Fibroblast of pulmonary artery (primary cell): ENCODE results near the gene LY6G6C.
A peak's percentile ranks its signal among the peaks of the same experiment; 100 is the strongest.

Source experiments
- DNase-seq: peaks from one replicate; pipeline ENCODE4 v3.0.0-alpha.2; 2010; ENCODE audit warnings: low read depth
- H3K4me3 ChIP-seq: replicated peaks from 2 replicates; pipeline ENCODE4 v1.5.1; 2011; ENCODE audit warnings: low read depth, mild to moderate bottlenecking, control low read depth, low read length, moderate library complexity
- TF ChIP-seq, protein P1 (sequence below): IDR thresholded peaks from 2 replicates; pipeline ENCODE4 v1.5.1; 2011; ENCODE audit warnings: mild to moderate bottlenecking, control low read depth, low read length, inconsistent platforms; ENCODE audit errors: missing control alignments

LY6G6C gene

DNA sequence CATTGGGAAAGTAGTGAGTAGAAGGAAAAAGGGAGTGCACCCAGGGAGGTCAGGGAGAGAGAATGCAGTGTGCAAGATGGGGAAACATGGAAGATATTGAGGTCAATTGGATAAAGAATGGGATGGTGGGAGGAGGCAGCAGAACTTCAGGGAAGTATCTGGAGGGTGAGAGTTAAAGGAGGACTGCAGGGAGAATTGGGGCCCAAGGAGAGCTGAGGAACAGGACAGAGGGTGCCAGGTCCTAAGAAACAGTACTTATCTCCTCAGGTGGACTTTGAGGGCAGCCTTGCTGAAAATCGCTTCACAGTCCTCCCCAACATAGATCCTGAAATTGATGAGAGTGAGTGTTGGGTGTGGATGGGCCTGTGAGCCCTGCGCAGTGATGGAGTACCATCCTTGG, 36.7 kb upstream of the LY6G6C start:
- no peak overlapping the region for H3K4me3 ChIP-seq
- DNase-seq: no peak
- TF ChIP-seq, protein P1, sequence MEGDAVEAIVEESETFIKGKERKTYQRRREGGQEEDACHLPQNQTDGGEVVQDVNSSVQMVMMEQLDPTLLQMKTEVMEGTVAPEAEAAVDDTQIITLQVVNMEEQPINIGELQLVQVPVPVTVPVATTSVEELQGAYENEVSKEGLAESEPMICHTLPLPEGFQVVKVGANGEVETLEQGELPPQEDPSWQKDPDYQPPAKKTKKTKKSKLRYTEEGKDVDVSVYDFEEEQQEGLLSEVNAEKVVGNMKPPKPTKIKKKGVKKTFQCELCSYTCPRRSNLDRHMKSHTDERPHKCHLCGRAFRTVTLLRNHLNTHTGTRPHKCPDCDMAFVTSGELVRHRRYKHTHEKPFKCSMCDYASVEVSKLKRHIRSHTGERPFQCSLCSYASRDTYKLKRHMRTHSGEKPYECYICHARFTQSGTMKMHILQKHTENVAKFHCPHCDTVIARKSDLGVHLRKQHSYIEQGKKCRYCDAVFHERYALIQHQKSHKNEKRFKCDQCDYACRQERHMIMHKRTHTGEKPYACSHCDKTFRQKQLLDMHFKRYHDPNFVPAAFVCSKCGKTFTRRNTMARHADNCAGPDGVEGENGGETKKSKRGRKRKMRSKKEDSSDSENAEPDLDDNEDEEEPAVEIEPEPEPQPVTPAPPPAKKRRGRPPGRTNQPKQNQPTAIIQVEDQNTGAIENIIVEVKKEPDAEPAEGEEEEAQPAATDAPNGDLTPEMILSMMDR: no peak

- H3K4me3 ChIP-seq: no peak overlapping the region
- DNase-seq: peak; percentile 63
- TF ChIP-seq, protein P1: no peak
Observed at GRCh38 chr6:31752739-31753319, 31.3 kb upstream of the LY6G6C start.

DNA sequence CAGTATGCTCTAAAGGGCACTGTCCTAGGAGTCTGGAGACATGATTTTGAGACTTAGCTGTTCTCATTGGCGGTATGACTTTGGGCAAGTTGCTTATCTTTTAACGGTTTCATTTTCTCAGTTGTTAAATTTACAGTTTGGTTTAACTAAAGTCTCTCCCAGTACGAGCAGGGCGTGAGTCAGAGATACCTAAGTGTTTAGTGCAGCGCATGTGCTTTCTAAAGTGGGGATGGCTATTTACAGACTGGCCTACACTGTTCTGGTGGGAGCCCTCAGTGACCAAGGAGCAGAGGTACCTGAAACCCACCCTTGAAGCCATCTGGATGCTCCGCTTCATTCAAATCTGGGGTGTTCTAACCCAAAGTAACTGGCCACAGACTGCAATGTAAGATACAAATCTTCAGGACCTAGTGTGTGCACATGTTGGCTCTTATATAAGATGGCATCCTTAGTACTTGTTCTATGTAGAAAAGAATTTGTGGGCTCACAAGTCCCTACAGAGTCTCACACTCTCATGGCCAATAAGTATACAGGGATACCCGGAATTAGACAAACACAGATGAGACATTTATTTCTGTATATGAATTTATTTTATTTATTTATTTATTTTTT, 29.0 kb upstream of the LY6G6C start:
- TF ChIP-seq, protein P1: no peak
- DNase-seq: no peak

DNA sequence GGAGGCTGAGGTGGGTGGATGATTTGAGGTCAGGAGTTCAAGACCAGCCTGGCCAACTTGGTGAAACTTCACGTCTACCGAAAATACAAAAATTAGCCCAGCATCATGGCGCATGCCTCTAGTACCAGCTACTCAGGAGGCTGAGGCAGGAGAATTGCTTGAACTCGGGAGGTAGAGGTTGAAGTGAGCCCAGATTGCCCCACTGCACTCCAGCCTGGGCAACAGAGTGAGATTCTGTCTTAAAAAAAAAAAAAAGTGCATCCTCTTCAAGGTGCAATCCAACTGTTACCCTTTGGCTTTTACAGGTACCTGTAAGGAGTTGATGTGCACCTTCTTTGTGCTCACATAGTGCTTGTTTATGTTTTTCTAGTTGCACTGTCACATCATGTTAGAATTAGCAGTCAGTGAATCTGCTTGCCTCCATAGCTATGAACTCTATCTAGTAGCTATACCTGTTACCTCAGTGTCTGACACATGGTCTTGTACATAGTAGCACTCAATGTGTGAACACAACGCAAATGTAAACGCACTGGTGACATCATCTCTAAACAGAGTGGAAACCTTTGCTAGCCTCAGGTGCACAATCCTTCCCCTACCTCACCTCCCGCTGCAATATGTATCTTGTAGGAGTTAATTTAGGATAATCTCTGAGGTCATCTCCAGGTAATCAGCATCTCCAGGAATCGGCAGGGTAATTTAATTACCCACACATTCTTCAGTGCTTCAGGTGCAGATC, 27.9 kb upstream of the LY6G6C start:
- TF ChIP-seq, protein P1: no peak
- no peak overlapping the region for H3K4me3 ChIP-seq
- DNase-seq: no peak

More for the DNA sequence above, 29.0 kb upstream of the LY6G6C start:
- no peak overlapping the region for H3K4me3 ChIP-seq

- no peak for DNase-seq
- H3K4me3 ChIP-seq: no peak overlapping the region
- TF ChIP-seq, protein P1: no peak
Observed at GRCh38 chr6:31744422-31744821, 22.9 kb upstream of the LY6G6C start.

DNA sequence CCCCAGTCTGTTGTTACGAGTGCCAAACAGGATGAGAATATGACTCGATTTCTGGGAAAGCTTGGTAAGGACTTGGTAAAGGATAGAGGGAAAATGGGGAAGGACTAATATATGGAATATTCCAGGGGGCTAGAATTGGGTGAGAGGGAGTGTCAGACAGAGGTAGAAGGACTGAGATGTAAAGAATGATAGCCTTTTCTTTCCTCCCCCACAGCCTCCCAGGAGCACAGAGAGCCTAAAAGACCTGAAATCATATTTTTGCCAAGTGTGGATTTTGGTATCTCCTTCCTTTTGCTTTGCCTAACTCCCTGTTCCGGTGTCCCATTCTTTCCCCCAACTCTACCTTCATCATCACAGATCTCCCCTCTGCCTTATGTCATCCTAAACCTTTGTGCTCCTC, 21.3 kb upstream of the LY6G6C start:
- no peak overlapping the region for H3K4me3 ChIP-seq
- TF ChIP-seq, protein P1: no peak
- DNase-seq: no peak
